GM18498 (cell line): Measurements from ENCODE around the gene B3GLCT.

ENCODE experiments used
- ATAC-seq: cut with Tn5 transposase; IDR thresholded peaks from one replicate; pipeline ENCODE4 v1.9.1; 2021; ENCODE audit warnings: mild to moderate bottlenecking, moderate library complexity; ENCODE audit not compliant: unreplicated experiment

Gene B3GLCT

GRCh38 chr13:31267126-31267784 lies 67.5 kb downstream of the B3GLCT start:
- ATAC-seq: no peak

- no peak for ATAC-seq
These were observed 74.6 kb downstream of the B3GLCT start for GRCh38 chr13:31274390-31274789.

- ATAC-seq: no peak
These were observed 76.6 kb downstream of the B3GLCT start for GRCh38 chr13:31276421-31276820.

GRCh38 chr13:31278869-31279268 lies 79.1 kb downstream of the B3GLCT start:
- no peak for ATAC-seq

GRCh38 chr13:31282741-31283455 lies 83.1 kb downstream of the B3GLCT start:
- ATAC-seq: no peak

GRCh38 chr13:31286930-31287329 lies 87.2 kb downstream of the B3GLCT start:
- ATAC-seq: no peak

DNA sequence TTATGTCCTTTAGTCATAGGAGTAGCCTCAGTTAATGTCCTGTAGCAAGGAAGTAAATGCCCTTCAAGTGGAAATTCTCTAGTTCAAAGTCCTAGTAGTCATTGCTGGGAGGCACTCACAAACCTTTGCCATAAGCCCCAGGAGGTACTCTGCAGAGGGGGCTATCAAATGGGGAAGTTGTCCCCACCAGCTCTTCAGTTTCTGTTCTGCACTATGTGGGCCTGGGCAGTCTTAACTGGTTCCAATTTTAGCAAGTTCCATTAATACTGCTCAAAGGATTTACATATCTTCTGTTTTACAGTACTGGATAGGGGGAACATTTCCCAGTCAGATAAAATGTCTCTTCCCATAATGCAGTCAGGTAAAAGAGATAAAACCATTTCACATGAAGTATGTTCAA lies 101.3 kb downstream of the B3GLCT start:
- no peak for ATAC-seq

DNA sequence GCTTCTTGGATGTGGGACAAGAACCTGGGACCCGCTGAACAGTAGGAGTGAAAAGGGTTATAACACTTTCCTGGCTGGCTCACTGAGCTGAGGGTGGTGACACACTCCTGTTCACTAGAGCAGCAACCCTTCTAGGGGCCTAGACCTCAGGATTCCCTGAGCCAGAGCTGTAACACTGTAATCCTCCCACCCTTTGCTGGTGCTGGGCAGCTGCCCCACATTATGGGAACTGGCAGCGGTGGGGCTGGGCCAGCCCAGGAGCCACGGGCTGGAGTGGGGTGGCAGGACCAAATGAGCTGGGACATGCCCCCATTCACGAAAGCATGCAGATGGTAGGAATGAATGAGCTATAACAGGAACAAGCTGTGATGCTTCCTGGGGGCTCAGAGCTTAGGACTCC lies 110.6 kb downstream of the B3GLCT start:
- no peak for ATAC-seq

DNA sequence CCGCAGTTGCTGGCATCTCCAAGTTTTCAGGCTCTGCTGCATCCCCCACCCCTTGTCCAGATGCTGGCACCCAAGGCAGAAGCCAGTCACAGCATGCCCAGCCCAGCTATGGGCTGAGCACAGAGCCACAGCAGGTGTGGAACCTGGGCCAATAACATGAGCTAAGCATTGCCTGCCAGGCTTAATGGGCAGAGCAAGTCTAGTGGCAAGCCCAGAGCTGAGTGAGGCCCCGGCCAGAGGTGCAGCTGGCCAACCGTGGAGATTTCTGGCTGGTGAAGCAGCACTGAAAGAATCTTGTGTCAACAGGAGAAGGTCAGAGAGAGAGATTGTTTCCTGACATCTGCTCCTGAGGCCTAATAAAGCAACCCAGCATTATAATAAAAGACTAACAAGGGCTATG lies 111.0 kb downstream of the B3GLCT start:
- ATAC-seq: no peak

- no peak for ATAC-seq
These were observed 112.1 kb downstream of the B3GLCT start for GRCh38 chr13:31311921-31312320.

DNA sequence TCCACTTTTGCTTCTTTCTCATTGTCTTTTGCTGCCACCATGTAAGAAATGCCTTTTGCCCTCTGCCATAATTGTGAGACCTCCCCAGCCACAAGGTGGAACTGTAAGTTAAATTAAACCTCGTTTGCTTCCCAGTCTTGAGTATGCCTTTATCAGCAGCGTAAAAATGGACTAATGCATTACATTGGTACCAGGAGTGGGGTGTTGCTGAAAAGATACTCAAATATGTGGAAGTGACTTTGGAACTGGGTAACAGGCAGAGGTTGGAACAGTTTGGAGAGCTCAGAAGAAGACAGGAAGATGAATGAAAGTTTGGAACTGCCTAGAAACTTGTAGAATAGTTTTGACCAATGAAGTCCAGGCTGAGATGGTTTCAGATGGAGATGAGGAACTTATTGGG lies 115.2 kb downstream of the B3GLCT start:
- no peak for ATAC-seq

GRCh38 chr13:31320946-31321345 lies 121.2 kb downstream of the B3GLCT start:
- no peak for ATAC-seq

DNA sequence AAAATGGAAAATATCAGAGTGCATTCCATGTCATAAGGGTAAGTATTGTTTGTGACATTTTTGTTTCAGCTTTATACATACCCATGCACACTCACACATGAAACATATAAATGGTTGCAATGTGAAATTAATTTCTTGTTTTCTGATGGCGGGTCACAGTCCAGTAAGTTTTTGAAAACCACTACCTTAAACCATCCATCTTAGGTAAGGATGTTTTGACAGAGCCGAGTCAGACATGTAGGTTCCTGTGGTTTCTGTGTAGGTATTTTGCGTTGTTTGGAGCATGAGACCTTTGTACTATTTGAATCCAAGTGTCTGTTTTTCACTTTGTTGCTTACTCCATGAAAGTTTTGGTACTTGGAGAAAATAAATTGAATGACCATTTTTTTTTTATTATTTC lies 121.7 kb downstream of the B3GLCT start:
- ATAC-seq: no peak

- no peak for ATAC-seq
These were observed 122.3 kb downstream of the B3GLCT start for GRCh38 chr13:31322026-31322425.

GRCh38 chr13:31322702-31323405 lies 123.1 kb downstream of the B3GLCT start:
- ATAC-seq: no peak

GRCh38 chr13:31327182-31327860 lies 127.5 kb downstream of the B3GLCT start:
- no peak for ATAC-seq

DNA sequence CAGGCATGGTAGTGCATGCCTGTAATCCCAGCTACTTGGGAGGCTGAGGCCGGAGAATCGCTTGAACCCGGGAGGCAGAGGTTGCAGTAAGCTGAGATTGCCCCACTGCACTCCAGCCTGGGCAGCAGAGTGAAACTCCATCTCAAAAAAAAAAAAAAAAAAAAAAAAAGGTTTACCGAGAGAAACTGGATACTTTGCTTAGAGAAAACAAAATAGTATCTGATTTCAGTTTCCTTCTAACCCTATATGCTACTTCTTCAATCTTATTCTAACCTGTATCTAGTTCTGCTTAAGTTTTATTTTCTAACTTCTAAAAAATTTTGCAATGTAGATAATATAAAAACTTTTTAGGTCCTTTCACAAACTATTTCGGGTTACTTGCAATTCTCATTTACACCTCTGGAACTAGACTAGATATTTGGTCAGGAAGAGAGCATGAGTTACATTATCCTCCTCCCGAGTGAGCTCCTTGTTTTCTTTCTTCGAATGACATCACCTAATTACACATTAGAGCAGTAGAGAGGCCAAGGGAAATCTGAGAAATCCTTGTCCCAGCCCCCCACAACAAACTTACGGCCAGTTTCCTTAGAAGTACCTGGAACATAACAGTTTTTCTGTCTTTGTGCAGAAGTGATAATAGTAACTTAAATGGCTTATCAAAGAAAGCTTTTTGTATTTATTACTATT lies 128.9 kb downstream of the B3GLCT start:
- no peak for ATAC-seq

GRCh38 chr13:31330236-31330635 lies 130.5 kb downstream of the B3GLCT start:
- ATAC-seq: no peak

GRCh38 chr13:31331068-31331467 lies 131.3 kb downstream of the B3GLCT start:
- ATAC-seq: no peak

GRCh38 chr13:31334547-31334946 lies 134.8 kb downstream of the B3GLCT start:
- ATAC-seq: no peak

GRCh38 chr13:31334994-31335557 lies 135.3 kb downstream of the B3GLCT start:
- ATAC-seq: no peak
